Measurements from ENCODE around the gene SMPD3. TPM values are rescaled to one million over a fixed set of nuclear protein-coding genes. Genes with fewer than 3 reads are reported as not detected.

Gene SMPD3
- total RNA-seq, 1 experiment from 2014 or later = not detected

- no TSS peak for BruUV-seq (replicated peaks)
- no peak for DNase-seq (ENCODE audit: unreplicated experiment)
- Mint-ChIP-seq H3K36me3 (ENCODE audit: insufficient read depth, unreplicated experiment) (no peaks in the 10 kb centered on the region), H3K27me3 (ENCODE audit: insufficient read depth, unreplicated experiment) (peaks cover 3% of the 10 kb centered on the region), H3K4me1 (ENCODE audit: insufficient read depth, unreplicated experiment) (peaks cover 7% of the 10 kb centered on the region), H3K4me3 (ENCODE audit: unreplicated experiment) (no peak overlapping the region), H3K27ac (ENCODE audit: low read depth, unreplicated experiment) (no peak overlapping the region), H3K9me3 (ENCODE audit: unreplicated experiment) (no peaks in the 10 kb centered on the region)
- intact Hi-C loops (cut with micrococcal nuclease) = no loop called here
- CTCF ChIA-PET = interaction anchor here (1.5 kb wide), 1 partner anchor 17 kb away, joined by 6 read pairs; no protein-coding TSS in a partner anchor
- POLR2A ChIA-PET = interaction anchor here (1.3 kb wide), 1 partner anchor 21 kb away, joined by 3 read pairs; no protein-coding TSS in a partner anchor
- no peak for TF ChIP-seq CTCF (IDR thresholded peaks at IDR 0.05; ENCODE audit: unreplicated experiment)
Measured at GRCh38 chr16:68422396-68422960, 25.8 kb downstream of the SMPD3 start.

DNA sequence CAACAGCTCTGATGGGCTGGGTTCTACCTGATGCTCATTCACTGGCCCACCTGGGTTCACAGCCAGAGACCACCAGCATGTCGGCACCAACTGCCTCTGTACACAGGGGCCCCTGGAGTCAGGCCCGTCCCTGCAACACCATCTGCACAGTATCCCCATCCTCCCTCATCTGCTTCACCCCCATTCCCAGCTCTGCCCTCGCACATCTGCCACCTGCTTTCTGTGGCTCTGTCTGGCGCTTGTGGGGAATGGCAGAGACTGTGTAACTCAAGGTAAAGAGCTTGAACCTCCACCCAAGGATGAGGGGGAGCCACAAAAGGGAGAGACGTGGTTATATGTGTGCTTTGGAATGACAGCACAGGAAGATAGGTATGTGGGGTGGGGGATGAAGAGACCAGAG lies 27.2 kb downstream of the SMPD3 start:
- no TSS peak for BruUV-seq (replicated peaks)
- DNase-seq (ENCODE audit: unreplicated experiment) = no peak
- POLR2A ChIA-PET = no interaction called here
- CTCF ChIA-PET = no interaction called here
- Mint-ChIP-seq H3K27ac (ENCODE audit: low read depth, unreplicated experiment) (no peak overlapping the region), H3K4me3 (ENCODE audit: unreplicated experiment) (no peak overlapping the region), H3K4me1 (ENCODE audit: insufficient read depth, unreplicated experiment) (peaks cover 10% of the 10 kb centered on the region), H3K27me3 (ENCODE audit: insufficient read depth, unreplicated experiment) (no peaks in the 10 kb centered on the region), H3K36me3 (ENCODE audit: insufficient read depth, unreplicated experiment) (no peaks in the 10 kb centered on the region), H3K9me3 (ENCODE audit: unreplicated experiment) (no peaks in the 10 kb centered on the region)
- no peak for TF ChIP-seq CTCF (IDR thresholded peaks at IDR 0.05; ENCODE audit: unreplicated experiment)
- intact Hi-C loops (cut with micrococcal nuclease) = no loop called here

DNA sequence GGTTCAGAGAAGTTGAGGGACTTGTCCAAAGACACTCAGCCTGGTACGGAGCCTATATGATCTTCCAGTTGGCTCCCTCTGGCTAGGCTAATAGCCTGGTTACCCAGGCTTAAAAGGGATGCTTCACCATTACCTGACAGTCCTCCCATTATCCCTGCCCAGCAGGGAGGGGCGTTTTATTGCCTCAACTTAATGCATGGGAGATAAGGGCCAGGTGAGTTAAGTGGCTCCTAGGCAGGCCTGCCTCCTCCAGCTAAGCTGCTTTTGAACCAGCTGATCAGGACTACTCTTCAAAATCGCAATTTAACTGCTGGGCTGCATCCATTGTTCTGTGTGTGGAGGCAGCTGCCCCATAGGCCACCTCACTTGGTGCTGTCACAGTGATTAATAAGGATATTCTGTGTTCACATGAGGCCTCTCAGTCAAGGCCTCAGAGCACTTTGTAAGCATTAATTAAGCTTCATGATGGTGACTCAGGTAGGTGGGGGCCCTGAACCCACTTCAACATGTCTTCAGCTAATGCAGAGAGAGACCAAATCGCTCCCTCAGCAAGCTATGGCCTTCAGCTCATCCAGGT lies 27.9 kb downstream of the SMPD3 start:
- H3K4me3 Mint-ChIP-seq (ENCODE audit: unreplicated experiment) = no peak overlapping the region
- ChIA-PET CTCF (interaction anchor here (0.6 to 0.7 kb wide), 2 partner anchors 91 to 425 kb away, joined by 3 to 4 read pairs; no protein-coding TSS in a partner anchor), POLR2A (interaction anchor here (1.1 kb wide), 1 partner anchor 24 kb away, joined by 3 read pairs; no protein-coding TSS in a partner anchor)
- no peaks in the 10 kb centered on the region for H3K36me3 Mint-ChIP-seq (ENCODE audit: insufficient read depth, unreplicated experiment)
- H3K27me3 Mint-ChIP-seq (ENCODE audit: insufficient read depth, unreplicated experiment) = no peaks in the 10 kb centered on the region
- peaks cover 10% of the 10 kb centered on the region for H3K4me1 Mint-ChIP-seq (ENCODE audit: insufficient read depth, unreplicated experiment)
- H3K9me3 Mint-ChIP-seq (ENCODE audit: unreplicated experiment) = no peaks in the 10 kb centered on the region
- no TSS peak for BruUV-seq (replicated peaks)
- intact Hi-C loops (cut with micrococcal nuclease) = no loop called here
- TF ChIP-seq CTCF (IDR thresholded peaks at IDR 0.05; ENCODE audit: unreplicated experiment) = no peak
- no peak for DNase-seq (ENCODE audit: unreplicated experiment)
- no peak overlapping the region for H3K27ac Mint-ChIP-seq (ENCODE audit: low read depth, unreplicated experiment)

- Mint-ChIP-seq H3K36me3 (ENCODE audit: insufficient read depth, unreplicated experiment) (no peaks in the 10 kb centered on the region), H3K27me3 (ENCODE audit: insufficient read depth, unreplicated experiment) (no peaks in the 10 kb centered on the region), H3K27ac (ENCODE audit: low read depth, unreplicated experiment) (no peak overlapping the region), H3K4me3 (ENCODE audit: unreplicated experiment) (no peak overlapping the region), H3K9me3 (ENCODE audit: unreplicated experiment) (no peaks in the 10 kb centered on the region), H3K4me1 (ENCODE audit: insufficient read depth, unreplicated experiment) (peaks cover 10% of the 10 kb centered on the region)
- DNase-seq (ENCODE audit: unreplicated experiment) = peak; percentile 79
- POLR2A ChIA-PET = interaction anchor here (0.7 to 1.5 kb wide), 3 partner anchors 8 to 14 kb away, joined by 3 to 4 read pairs (median 3); no protein-coding TSS in a partner anchor
- no peak for TF ChIP-seq CTCF (IDR thresholded peaks at IDR 0.05; ENCODE audit: unreplicated experiment)
- intact Hi-C loops (cut with micrococcal nuclease) = no loop called here
- no TSS peak for BruUV-seq (replicated peaks)
- CTCF ChIA-PET = interaction anchor here (0.5 to 0.7 kb wide), 4 partner anchors 24 to 686 kb away, joined by 3 to 6 read pairs (median 4); no protein-coding TSS in a partner anchor
Measured at GRCh38 chr16:68417711-68418301, 30.5 kb downstream of the SMPD3 start.

All from MCF 10A (cell line).